MM.1S (cell line): ENCODE results near the gene MAD1L1.

Experiments used
- CTCF ChIP-seq: fragments of 300-600 bp; sonication (generic); IDR thresholded peaks from 2 replicates; pipeline ENCODE4 v1.5.1; 2016; ENCODE audit warnings: antibody characterized with exemption, low read length, mixed read lengths
- EZH2 ChIP-seq: fragments of 300-600 bp; sonication (generic); optimal IDR thresholded peaks from 2 replicates; pipeline ENCODE3; 2017; ENCODE audit warnings: low read depth, mild to moderate bottlenecking, antibody characterized with exemption, low read length, mixed read lengths

- no peak for TF ChIP-seq CTCF
- no peak for TF ChIP-seq EZH2
Observed at GRCh38 chr7:1934756-1935155, 298.0 kb downstream of the MAD1L1 start.
